HUES64 (cell line): ENCODE data around the gene TMOD2.

Experiments used
- H3K27ac ChIP-seq: 2 replicates; pipeline ENCODE4 v1.7.0; 2013; ENCODE audit warnings: low read depth, low read length, inconsistent platforms
- H3K27me3 ChIP-seq: 2 replicates; pipeline ENCODE4 v1.6.1; 2013; ENCODE audit warnings: mild to moderate bottlenecking, low read length; ENCODE audit not compliant: insufficient read depth
- H3K36me3 ChIP-seq: 2 replicates; pipeline ENCODE4 v1.6.1; 2013; ENCODE audit warnings: mild to moderate bottlenecking, low read length; ENCODE audit not compliant: insufficient read depth
- H3K4me1 ChIP-seq: 2 replicates; pipeline ENCODE4 v1.6.1; 2013; ENCODE audit warnings: mild to moderate bottlenecking, low read length, moderate library complexity; ENCODE audit not compliant: insufficient read depth
- H3K4me3 ChIP-seq: 2 replicates; pipeline ENCODE4 v1.5.1; 2013; ENCODE audit warnings: mild to moderate bottlenecking, low read length, moderate library complexity
- H3K9ac ChIP-seq: 2 replicates; pipeline ENCODE4 v1.6.1; 2013; ENCODE audit warnings: mild to moderate bottlenecking, low read depth, low read length
- H3K9me3 ChIP-seq: 2 replicates; pipeline ENCODE4 v1.6.1; 2013; ENCODE audit warnings: low read depth, low read length; ENCODE audit not compliant: insufficient read depth
- WGBS: fragments of 150-250, 120-280 bp; methylation state at CpG from one replicate; pipeline ENCODE4 v1.1.7; 2013; ENCODE audit warnings: missing lambda C conversion rate; 5-methylcytosine and 5-hydroxymethylcytosine counted together

TMOD2 gene

GRCh38 chr15:51825698-51826097, 74.3 kb downstream of the TMOD2 start:
- Histone ChIP-seq H3K27ac (no peak overlapping the region), H3K36me3 (no peaks in the 10 kb centered on the region), H3K27me3 (peaks cover 3% of the 10 kb centered on the region; the same call in 1 of the 2 replicates), H3K4me3 (no peak overlapping the region), H3K9me3 (peaks cover 9% of the 10 kb centered on the region; the same call in 1 of the 2 replicates), H3K4me1 (peaks cover 3% of the 10 kb centered on the region), H3K9ac (no peak overlapping the region)
- WGBS = 90% methylated on average over 2 of the region's 3 CpGs

DNA sequence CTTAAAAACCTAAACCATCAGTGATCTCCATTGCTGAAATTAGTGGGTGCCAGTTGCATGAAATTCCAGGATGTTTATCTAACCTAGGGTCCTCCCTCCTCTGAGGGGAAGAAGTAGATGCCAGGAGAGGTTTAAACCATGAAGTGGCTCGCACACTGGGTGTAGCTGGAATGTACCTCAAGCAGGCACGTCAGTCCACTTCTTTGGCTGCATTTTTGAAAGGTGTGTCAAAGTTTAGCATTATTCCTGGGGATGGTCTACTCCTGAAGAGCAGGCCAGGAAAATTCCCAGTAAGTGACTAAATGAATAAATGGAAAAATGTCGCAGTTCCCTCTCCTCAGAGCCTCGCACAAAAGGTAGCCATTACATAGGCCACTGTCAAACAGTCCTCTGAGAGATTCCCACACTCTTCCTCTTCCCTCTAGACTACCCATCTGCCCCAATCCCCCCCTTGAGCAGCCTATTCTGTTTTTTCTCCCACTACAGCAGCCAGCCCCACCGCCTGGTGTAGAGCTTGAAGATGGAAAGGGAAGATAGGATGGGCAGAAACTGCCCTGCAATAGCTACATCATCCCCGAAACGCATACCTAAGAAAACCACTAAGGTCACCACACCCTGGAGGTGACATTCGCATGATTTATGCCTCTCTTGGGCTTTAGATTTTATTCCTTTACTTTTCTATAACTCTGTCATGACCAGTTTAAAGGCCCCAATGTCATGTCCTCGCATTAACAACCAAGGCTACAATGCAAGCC, 77.4 kb downstream of the TMOD2 start:
- Histone ChIP-seq H3K27ac (no peak overlapping the region), H3K9ac (no peak overlapping the region), H3K4me3 (peak overlapping the region; percentile 89; the same call in 1 of the 2 replicates), H3K4me1 (peaks cover 12% of the 10 kb centered on the region), H3K27me3 (peaks cover 3% of the 10 kb centered on the region; the same call in 1 of the 2 replicates), H3K36me3 (no peaks in the 10 kb centered on the region), H3K9me3 (no peaks in the 10 kb centered on the region)
- WGBS = 89% methylated on average over 8 of the region's 9 CpGs

GRCh38 chr15:51829376-51830275, 78.2 kb downstream of the TMOD2 start, which contains the start of gene TMOD3:
TMOD3 (plus strand) TSS chr15:51829653; CDS start chr15:51862885, 33,232 bp downstream.
- peak within 1 kb of the TSS; percentile 89 for H3K4me3 ChIP-seq
- H3K27ac ChIP-seq = peak within 1 kb of the TSS; percentile 87
- peaks cover 14% of the 10 kb centered on the region for H3K4me1 ChIP-seq
- H3K27me3 ChIP-seq = peaks cover 3% of the 10 kb centered on the region; the same call in 1 of the 2 replicates
- no peaks in the 10 kb centered on the region for H3K36me3 ChIP-seq
- peak within 1 kb of the TSS; percentile 80 for H3K9ac ChIP-seq
- no peaks in the 10 kb centered on the region for H3K9me3 ChIP-seq
- WGBS = 2% methylated on average over 89 of the region's 89 CpGs

- Histone ChIP-seq H3K9ac (peak overlapping the region; percentile 80), H3K9me3 (no peaks in the 10 kb centered on the region), H3K27ac (peak overlapping the region; percentile 87; the same call in 1 of the 2 replicates), H3K27me3 (peaks cover 3% of the 10 kb centered on the region; the same call in 1 of the 2 replicates), H3K4me3 (peak overlapping the region; percentile 89), H3K36me3 (no peaks in the 10 kb centered on the region), H3K4me1 (peaks cover 19% of the 10 kb centered on the region)
- WGBS = under 1% methylated on average over 8 of the region's 8 CpGs
Observed at GRCh38 chr15:51830276-51830806, 78.9 kb downstream of the TMOD2 start.

DNA sequence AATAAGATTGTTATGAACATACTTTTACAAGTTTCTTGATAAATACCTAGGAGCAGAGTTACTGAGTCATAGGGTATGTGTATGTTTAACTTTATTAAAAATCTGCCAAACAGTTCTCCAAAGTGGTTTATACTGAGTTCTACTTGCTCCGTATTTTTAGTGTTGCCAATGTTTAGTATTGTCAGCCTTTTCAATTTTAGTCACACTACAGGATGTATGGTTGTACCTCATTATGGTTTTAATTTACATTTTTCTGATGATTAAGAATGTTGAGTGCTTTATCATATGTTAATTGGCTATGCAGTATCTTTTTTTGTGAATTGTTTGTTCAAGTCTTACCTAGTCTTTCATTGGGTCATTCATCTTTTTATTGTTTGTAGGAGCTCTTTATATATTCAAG, 82.4 kb downstream of the TMOD2 start:
- WGBS = 100% methylated on average over 1 of the region's 1 CpG
- Histone ChIP-seq H3K27ac (no peak overlapping the region), H3K4me1 (peaks cover 32% of the 10 kb centered on the region), H3K4me3 (no peak overlapping the region), H3K9ac (no peak overlapping the region), H3K9me3 (no peaks in the 10 kb centered on the region), H3K36me3 (no peaks in the 10 kb centered on the region), H3K27me3 (no peaks in the 10 kb centered on the region)

GRCh38 chr15:51837792-51838251, 86.4 kb downstream of the TMOD2 start:
- Histone ChIP-seq H3K36me3 (no peaks in the 10 kb centered on the region), H3K9ac (no peak overlapping the region), H3K27me3 (no peaks in the 10 kb centered on the region), H3K4me3 (no peak overlapping the region), H3K9me3 (no peaks in the 10 kb centered on the region), H3K27ac (no peak overlapping the region), H3K4me1 (peaks cover 34% of the 10 kb centered on the region)
- WGBS = 60% methylated on average over 4 of the region's 4 CpGs

GRCh38 chr15:51838270-51838669, 86.9 kb downstream of the TMOD2 start:
- H3K9ac ChIP-seq = no peak overlapping the region
- no peak overlapping the region for H3K27ac ChIP-seq
- H3K36me3 ChIP-seq = no peaks in the 10 kb centered on the region
- H3K4me1 ChIP-seq = peaks cover 38% of the 10 kb centered on the region
- no peaks in the 10 kb centered on the region for H3K27me3 ChIP-seq
- WGBS = 83% methylated on average over 2 of the region's 2 CpGs
- H3K9me3 ChIP-seq = no peaks in the 10 kb centered on the region
- H3K4me3 ChIP-seq = no peak overlapping the region

- H3K27me3 ChIP-seq = no peaks in the 10 kb centered on the region
- peaks cover 50% of the 10 kb centered on the region for H3K4me1 ChIP-seq
- H3K36me3 ChIP-seq = no peaks in the 10 kb centered on the region
Observed at GRCh38 chr15:51840692-51841091, 89.3 kb downstream of the TMOD2 start.

GRCh38 chr15:51841406-51842040, 90.1 kb downstream of the TMOD2 start:
- Histone ChIP-seq H3K27ac (no peak overlapping the region), H3K27me3 (no peaks in the 10 kb centered on the region), H3K9me3 (no peaks in the 10 kb centered on the region), H3K9ac (no peak overlapping the region), H3K4me3 (no peak overlapping the region), H3K4me1 (peaks cover 50% of the 10 kb centered on the region), H3K36me3 (no peaks in the 10 kb centered on the region)
- WGBS = 98% methylated on average over 5 of the region's 5 CpGs

More at GRCh38 chr15:51840692-51841091, 89.3 kb downstream of the TMOD2 start:
- H3K9ac ChIP-seq = no peak overlapping the region
- 94% methylated on average over 3 of the region's 4 CpGs for WGBS
- no peak overlapping the region for H3K27ac ChIP-seq
- H3K4me3 ChIP-seq = no peak overlapping the region
- H3K9me3 ChIP-seq = no peaks in the 10 kb centered on the region

- H3K9me3 ChIP-seq = no peaks in the 10 kb centered on the region
- 99% methylated on average over 3 of the region's 3 CpGs for WGBS
- no peak overlapping the region for H3K27ac ChIP-seq
- H3K27me3 ChIP-seq = no peaks in the 10 kb centered on the region
- H3K4me3 ChIP-seq = no peak overlapping the region
- H3K4me1 ChIP-seq = peaks cover 49% of the 10 kb centered on the region
- no peaks in the 10 kb centered on the region for H3K36me3 ChIP-seq
- no peak overlapping the region for H3K9ac ChIP-seq
Observed at GRCh38 chr15:51842265-51842664, 90.9 kb downstream of the TMOD2 start.
